Stimulated activated naive CD8-positive, alpha-beta T cell treated with anti-CD3 and anti-CD28 coated beads, Interleukin-15, Interleukin-2, amounts not matched to agents 100 ng/mL and 50 ng/mL, for 24 hours (primary cell): ENCODE data around the gene HOXA6.

Source experiments
- H3K27ac Mint-ChIP-seq: one replicate; pipeline ENCODE4 v1.8.0; 2021; ENCODE audit warnings: mild to moderate bottlenecking, mixed read lengths
- H3K27me3 Mint-ChIP-seq: one replicate; pipeline ENCODE4 v1.8.0; 2021; ENCODE audit warnings: mixed read lengths
- H3K36me3 Mint-ChIP-seq: one replicate; pipeline ENCODE4 v1.8.0; 2021; ENCODE audit warnings: low read depth, mixed read lengths
- H3K4me1 Mint-ChIP-seq: one replicate; pipeline ENCODE4 v1.8.0; 2021; ENCODE audit warnings: low read depth, mixed read lengths
- H3K4me3 Mint-ChIP-seq: one replicate; pipeline ENCODE4 v1.8.0; 2021; ENCODE audit warnings: mild to moderate bottlenecking, mixed read lengths
- H3K9me3 Mint-ChIP-seq: one replicate; pipeline ENCODE4 v1.8.0; 2021; ENCODE audit warnings: mixed read lengths

Gene HOXA6

GRCh38 chr7:27096768-27097514 lies 50.6 kb downstream of the HOXA6 start:
- Mint-ChIP-seq H3K27ac (no peak overlapping the region), H3K4me1 (peaks cover 36% of the 10 kb centered on the region), H3K27me3 (peaks cover 85% of the 10 kb centered on the region), H3K4me3 (peak overlapping the region; percentile 82), H3K9me3 (no peaks in the 10 kb centered on the region), H3K36me3 (peaks cover 7% of the 10 kb centered on the region)

- H3K9me3 Mint-ChIP-seq: no peaks in the 10 kb centered on the region
- peaks cover 32% of the 10 kb centered on the region for H3K4me1 Mint-ChIP-seq
- H3K4me3 Mint-ChIP-seq: peak within 1 kb of the TSS; percentile 82
- peaks cover 85% of the 10 kb centered on the region for H3K27me3 Mint-ChIP-seq
- H3K36me3 Mint-ChIP-seq: peaks cover 7% of the 10 kb centered on the region
- no peak within 1 kb of the TSS for H3K27ac Mint-ChIP-seq
These were observed 51.4 kb downstream of the HOXA6 start, which contains the start of gene HOXA1 for GRCh38 chr7:27095897-27096767. TSS of gene HOXA1 (minus strand) at chr7:27096000. CDS start at chr7:27095912, 88 bp downstream.
